ENCODE results near the gene ARHGEF16.

- TF ChIP-seq CTCF (IDR thresholded peaks at IDR 0.05) = no peak
- TF ChIP-seq EP300 (IDR thresholded peaks at IDR 0.05) = no peak
- no peak for TF ChIP-seq POLR2A (IDR thresholded peaks at IDR 0.05)
Measured at GRCh38 chr1:3509721-3510120, 55.3 kb downstream of the ARHGEF16 start.
